IMR-90 (cell line): ENCODE data around the gene LAG3. TPM values are rescaled to one million over a fixed set of nuclear protein-coding genes. Genes with fewer than 3 reads are reported as not detected.
"Not testable (repeated sequence)": the region's sequence is repeated elsewhere in the genome, so short reads cannot be mapped to it uniquely, and the experiment has no call there.

ENCODE experiments used
- ATAC-seq: fragments of 200-7000 bp; cut with Tn5 transposase; 2 replicates; pipeline ENCODE4 v1.9.1; 2020; ENCODE audit warnings: low read depth, mild to moderate bottlenecking, moderate library complexity
- BruUV-seq: library from RNA; stranded (reverse); fragments of 400-500 nt; replicated peaks from 2 replicates; lab custom pipeline; 2021; lab: Mats Ljungman, UMichigan
- CTCF ChIA-PET: fragments of 300-600 bp; formaldehyde crosslinking; extraction: SDS; loops from one replicate; lab custom pipeline; 2021; ENCODE audit warnings: antibody characterized with exemption; lab: Yijun Ruan, JAX
- POLR2A ChIA-PET: fragments of 300-600 bp; sonication (Branson Sonifier 250); formaldehyde crosslinking; loops from one replicate; lab custom pipeline; 2022; ENCODE audit warnings: antibody characterized with exemption; ENCODE audit not compliant: unreplicated experiment; lab: Charles Lee
- DNase-seq: peaks from one replicate; pipeline ENCODE4 v3.0.0; 2013
- H2AFZ ChIP-seq: replicated peaks from 2 replicates; pipeline ENCODE3; 2013; ENCODE audit warnings: low read length, mild to moderate bottlenecking; ENCODE audit not compliant: poor library complexity
- H2AK5ac ChIP-seq: 2 replicates; pipeline ENCODE4 v1.6.1; 2013; ENCODE audit warnings: low read depth, low read length, inconsistent platforms
- H2AK9ac ChIP-seq: replicated peaks from 2 replicates; pipeline ENCODE3; 2013; ENCODE audit warnings: mild to moderate bottlenecking, low read depth, low read length, moderate library complexity; ENCODE audit not compliant: poor library complexity
- H2BK120ac ChIP-seq: 2 replicates; pipeline ENCODE4 v1.6.1; 2013; ENCODE audit warnings: low read depth, low read length, inconsistent platforms
- H2BK15ac ChIP-seq: 3 replicates; pipeline ENCODE4 v1.6.1; 2013; ENCODE audit warnings: low read depth, low read length, inconsistent platforms
- H2BK20ac ChIP-seq: 2 replicates; pipeline ENCODE4 v1.6.1; 2013; ENCODE audit warnings: low read depth, mild to moderate bottlenecking, inconsistent platforms, low read length, moderate library complexity
- H2BK5ac ChIP-seq: 2 replicates; pipeline ENCODE4 v1.6.1; 2013; ENCODE audit warnings: mild to moderate bottlenecking, low read depth, low read length, inconsistent platforms; ENCODE audit not compliant: poor library complexity, severe bottlenecking
- H3K14ac ChIP-seq: replicated peaks from 2 replicates; pipeline ENCODE4 v1.6.1; 2013; ENCODE audit warnings: low read depth, low read length, inconsistent platforms
- H3K18ac ChIP-seq: 2 replicates; pipeline ENCODE4 v1.6.1; 2013; ENCODE audit warnings: low read depth, low read length, control low read depth
- H3K23ac ChIP-seq: 2 replicates; pipeline ENCODE4 v1.6.1; 2013; ENCODE audit warnings: low read depth, low read length, inconsistent platforms
- H3K27ac ChIP-seq: 2 replicates; pipeline ENCODE4 v1.5.1; 2013; ENCODE audit warnings: mild to moderate bottlenecking, control low read depth, low read length; ENCODE audit not compliant: insufficient read depth
- H3K27me3 ChIP-seq: 2 replicates; pipeline ENCODE4 v1.6.1; 2013; ENCODE audit warnings: low read length; ENCODE audit not compliant: control insufficient read depth, insufficient read depth
- H3K36me3 ChIP-seq: 2 replicates; pipeline ENCODE4 v1.6.1; 2013; ENCODE audit warnings: low read length, mixed read lengths; ENCODE audit not compliant: control insufficient read depth, insufficient read depth
- H3K4ac ChIP-seq: 2 replicates; pipeline ENCODE4 v1.6.1; 2013; ENCODE audit warnings: low read depth, low read length, inconsistent platforms
- H3K4me1 ChIP-seq: 2 replicates; pipeline ENCODE4 v1.6.1; 2013; ENCODE audit warnings: low read length, mixed read lengths; ENCODE audit not compliant: control insufficient read depth, insufficient read depth
- H3K4me2 ChIP-seq: 2 replicates; pipeline ENCODE4 v1.6.1; 2013; ENCODE audit warnings: low read depth, mild to moderate bottlenecking, control low read depth, low read length, moderate library complexity
- H3K4me3 ChIP-seq: 2 replicates; pipeline ENCODE4 v1.5.1; 2013; ENCODE audit warnings: low read depth, mild to moderate bottlenecking, control low read depth, low read length, moderate library complexity; ENCODE audit not compliant: insufficient read depth
- H3K56ac ChIP-seq: 2 replicates; pipeline ENCODE4 v1.6.1; 2013; ENCODE audit warnings: low read length, inconsistent platforms; ENCODE audit not compliant: insufficient read depth; ENCODE audit errors: extremely low read depth
- H3K79me1 ChIP-seq, 2 experiments: 2 replicates each; pipeline ENCODE4 v1.6.1; 2013; ENCODE audit warnings: low read length in 2 of 2, inconsistent platforms in 1 of 2, low read depth in 1 of 2
- H3K9ac ChIP-seq: 2 replicates; pipeline ENCODE4 v1.6.1; 2013; ENCODE audit warnings: low read depth, low read length, control low read depth
- H3K9me1 ChIP-seq: 2 replicates; pipeline ENCODE4 v1.6.1; 2013; ENCODE audit warnings: low read length, inconsistent platforms; ENCODE audit not compliant: insufficient read depth
- H3K9me3 ChIP-seq: 2 replicates; pipeline ENCODE4 v1.6.1; 2013; ENCODE audit warnings: low read length; ENCODE audit not compliant: control insufficient read depth, insufficient read depth
- H4K20me1 ChIP-seq: 2 replicates; pipeline ENCODE4 v1.6.1; 2013; ENCODE audit warnings: low read length, inconsistent platforms; ENCODE audit not compliant: insufficient read depth
- H4K5ac ChIP-seq: 2 replicates; pipeline ENCODE4 v1.6.1; 2013; ENCODE audit warnings: mild to moderate bottlenecking, low read depth, low read length, control low read depth
- H4K8ac ChIP-seq, 2 experiments: 2 replicates each; pipeline ENCODE4 v1.6.1; 2013; ENCODE audit warnings: low read depth in 2 of 2, low read length in 2 of 2, control low read depth in 1 of 2, inconsistent platforms in 1 of 2
- H4K91ac ChIP-seq: 2 replicates; pipeline ENCODE4 v1.6.1; 2013; ENCODE audit warnings: low read depth, low read length, inconsistent platforms; ENCODE audit not compliant: insufficient read depth
- WGBS, 2 experiments: methylation state at CpG; one replicate each; pipeline versions ENCODE4 v1.1.5 to v1.1.7; 2013; ENCODE audit warnings: missing lambda C conversion rate in 2 of 2; ENCODE audit not compliant: insufficient read length in 1 of 2; ENCODE audit errors: extremely low coverage in 2 of 2; 5-methylcytosine and 5-hydroxymethylcytosine counted together
- dilution Hi-C: fragments of 300-500 bp; cut with HindIII; formaldehyde crosslinking; loops from one replicate; pipeline ENCODE4 v1.14.3; 2018; ENCODE audit warnings: low sequenced_read_pairs; ENCODE audit not compliant: unreplicated experiment
- in situ Hi-C: fragments of 300-500 bp; cut with MboI; formaldehyde crosslinking; loops from 3 replicates; pipeline ENCODE4 v1.14.3; 2019; ENCODE audit warnings: low sequenced_read_pairs, inconsistent platforms, mixed read lengths
- intact Hi-C: fragments of 100-400 bp; cut with micrococcal nuclease; formaldehyde crosslinking; loops from 2 replicates; pipeline ENCODE4 v1.10.0; 2022
- polyA plus RNA-seq, 3 experiments: library from polyadenylated mRNA; depleted of rRNA; stranded (reverse); fragments of >200 nt; gene quantifications; 2 replicates each; pipeline ENCODE4 v1.2.3, GENCODE V29; 2012; ENCODE audit warnings: low replicate concordance in 1 of 3
- total RNA-seq: library from RNA; depleted of rRNA; stranded (reverse); fragments of >200 nt; gene quantifications from 2 replicates; pipeline ENCODE4 v1.2.3, GENCODE V29; 2012

LAG3 gene
- total and polyA plus RNA-seq, 2 of the 4 experiments (the other 2 are of a cell fraction) = 0.41 TPM; not detected in 1

DNA sequence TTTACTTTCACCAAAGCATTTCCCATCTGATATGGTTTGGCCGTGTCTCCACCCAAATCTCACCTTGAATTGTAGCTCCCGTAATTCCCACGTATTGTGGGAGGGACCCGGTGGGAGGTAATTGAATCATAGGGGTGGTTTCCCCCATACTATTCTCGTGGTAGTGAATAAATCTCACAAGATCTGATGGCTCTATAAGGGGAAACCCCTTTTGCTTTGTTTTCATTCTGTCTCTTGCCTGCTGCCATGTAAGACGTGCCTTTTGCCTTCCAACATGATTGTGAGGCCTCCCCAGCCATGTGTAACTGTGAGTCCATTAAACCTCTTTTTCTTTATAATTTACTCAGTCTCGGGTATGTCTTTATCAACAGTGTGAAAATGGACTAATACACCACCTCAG, 29.0 kb upstream of the LAG3 start:
- dilution Hi-C loops, H2AK9ac ChIP-seq, H3K27me3 ChIP-seq, H3K27ac ChIP-seq, H3K9ac ChIP-seq, H2BK5ac ChIP-seq, H2AK5ac ChIP-seq, H4K8ac ChIP-seq, H3K4me2 ChIP-seq, H3K9me3 ChIP-seq, H2AFZ ChIP-seq, H4K91ac ChIP-seq, H2BK120ac ChIP-seq, DNase-seq, H4K20me1 ChIP-seq, in situ Hi-C loops, H3K18ac ChIP-seq, H3K23ac ChIP-seq, H2BK15ac ChIP-seq, H3K4me1 ChIP-seq, H3K4ac ChIP-seq, intact Hi-C loops, H3K79me1 ChIP-seq, H2BK20ac ChIP-seq, H4K5ac ChIP-seq, H3K4me3 ChIP-seq, ATAC-seq, H3K56ac ChIP-seq, BruUV-seq, H3K9me1 ChIP-seq, H3K14ac ChIP-seq: not testable (repeated sequence)
- CTCF ChIA-PET = interaction anchor here (0.6 kb wide), 1 partner anchor 155 kb away, joined by 3 read pairs; no protein-coding TSS in a partner anchor
- WGBS, 2 experiments = no CpG with 5 or more reads among the region's 7 CpGs
- peaks cover 26% of the 10 kb centered on the region for H3K36me3 ChIP-seq
- POLR2A ChIA-PET = interaction anchor here (0.6 kb wide), 1 partner anchor 20 kb away, joined by 3 read pairs; the partner anchor contains the start of gene COPS7A
